ENCODE data around the gene COL15A1.

GRCh38 chr9:99050292-99050911 is 106.7 kb downstream of the COL15A1 start:
- TF ChIP-seq CTCF (IDR thresholded peaks at IDR 0.05; ENCODE audit: low read depth, low read length) (no peak), EZH2phosphoT487 (IDR thresholded peaks at IDR 0.05; ENCODE audit: low read depth) (no peak)
